Progenitor cell of endocrine pancreas (in vitro differentiated cells): ENCODE measurements around the gene STRIP1. TPM values are rescaled to one million over a fixed set of nuclear protein-coding genes. Genes with fewer than 3 reads are reported as not detected.

Source experiments
- DNase-seq: peaks from one replicate; pipeline ENCODE4 v3.0.0; 2021; ENCODE audit warnings: low spot score; ENCODE audit not compliant: unreplicated experiment
- H3K27ac Mint-ChIP-seq: 2 replicates; pipeline ENCODE4 v1.8.0; 2021; ENCODE audit warnings: mild to moderate bottlenecking, moderate library complexity, mixed read lengths
- H3K27me3 Mint-ChIP-seq: 2 replicates; pipeline ENCODE4 v1.8.0; 2021; ENCODE audit warnings: mixed read lengths
- H3K36me3 Mint-ChIP-seq: 2 replicates; pipeline ENCODE4 v1.8.0; 2022; ENCODE audit warnings: mixed read lengths; ENCODE audit not compliant: insufficient read depth
- H3K4me1 Mint-ChIP-seq: 2 replicates; pipeline ENCODE4 v1.8.0; 2021; ENCODE audit warnings: low read depth, mixed read lengths
- H3K4me3 Mint-ChIP-seq: 2 replicates; pipeline ENCODE4 v1.8.0; 2021; ENCODE audit warnings: low read depth, mild to moderate bottlenecking, moderate library complexity, mixed read lengths
- H3K9me3 Mint-ChIP-seq: 2 replicates; pipeline ENCODE4 v1.8.0; 2021; ENCODE audit warnings: low read depth, mixed read lengths
- CTCF ChIP-seq: fragments of 200-600 bp; sonication (generic); IDR thresholded peaks from one replicate; pipeline ENCODE4 v1.5.0; 2021; ENCODE audit warnings: antibody characterized with exemption, mild to moderate bottlenecking; ENCODE audit not compliant: unreplicated experiment
- total RNA-seq: library from RNA; stranded (reverse); gene quantifications from 2 replicates; pipeline ENCODE4 v1.2.1, GENCODE V29; 2021

Gene STRIP1
- total RNA-seq, 1 donor from 2014 or later: 79.1 TPM

DNA sequence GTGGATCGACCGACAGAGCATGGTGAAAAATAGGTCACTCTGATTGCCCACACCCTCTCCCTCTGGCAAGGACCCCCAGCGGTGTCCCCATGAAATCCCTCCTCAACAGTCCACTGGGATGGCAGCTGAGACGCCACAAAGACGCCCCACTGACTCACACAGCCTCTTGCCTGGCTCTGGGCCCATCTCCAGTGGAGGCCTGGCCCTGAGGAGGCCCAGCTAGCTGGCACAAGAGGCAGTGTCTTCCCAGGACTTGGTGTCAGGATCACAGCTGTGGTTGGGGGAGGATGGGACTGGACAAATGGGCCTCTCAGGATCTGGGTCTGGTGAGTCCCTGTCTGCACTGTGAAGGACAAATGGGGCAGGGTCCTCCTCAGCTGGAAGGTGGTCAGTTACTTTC is 31.4 kb downstream of the STRIP1 start:
- H3K4me1 Mint-ChIP-seq: peaks cover 9% of the 10 kb centered on the region
- H3K4me3 Mint-ChIP-seq: no peak overlapping the region
- H3K27me3 Mint-ChIP-seq: peaks cover 62% of the 10 kb centered on the region
- no peaks in the 10 kb centered on the region for H3K9me3 Mint-ChIP-seq
- peaks cover 10% of the 10 kb centered on the region for H3K36me3 Mint-ChIP-seq
- TF ChIP-seq CTCF: no peak
- no peak overlapping the region for H3K27ac Mint-ChIP-seq
- no peak for DNase-seq

DNA sequence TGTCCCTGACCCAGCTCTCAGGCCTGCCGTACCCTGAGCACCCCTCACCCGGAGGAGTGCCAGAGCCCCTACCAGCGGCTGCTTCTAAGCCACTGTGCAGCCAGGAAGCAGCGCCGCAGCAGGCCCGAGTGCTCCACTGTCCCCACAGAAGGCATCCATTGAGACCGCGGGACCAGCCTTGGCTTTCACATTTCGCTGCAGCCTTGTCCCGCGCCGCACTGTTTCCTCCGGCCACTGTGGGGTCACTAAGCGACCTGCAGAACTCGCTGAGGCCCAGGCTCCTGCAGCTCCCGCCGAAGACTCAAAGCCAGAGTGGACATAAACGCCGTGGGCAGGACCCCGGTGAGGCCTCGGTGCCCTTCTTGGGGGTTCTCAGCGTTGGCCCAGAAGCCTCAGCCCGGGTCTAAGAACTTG is 33.1 kb downstream of the STRIP1 start:
- Mint-ChIP-seq H3K9me3 (no peaks in the 10 kb centered on the region), H3K4me3 (peak overlapping the region; percentile 55), H3K36me3 (peaks cover 2% of the 10 kb centered on the region), H3K4me1 (peaks cover 7% of the 10 kb centered on the region), H3K27ac (peak overlapping the region; percentile 83), H3K27me3 (peaks cover 78% of the 10 kb centered on the region)
- DNase-seq: no peak
- no peak for TF ChIP-seq CTCF

- Mint-ChIP-seq H3K36me3 (peaks cover 2% of the 10 kb centered on the region), H3K9me3 (no peaks in the 10 kb centered on the region), H3K27ac (peak overlapping the region; percentile 83), H3K27me3 (peaks cover 83% of the 10 kb centered on the region), H3K4me3 (peak overlapping the region; percentile 60), H3K4me1 (peaks cover 5% of the 10 kb centered on the region)
- TF ChIP-seq CTCF: no peak
- DNase-seq: no peak
Measured at GRCh38 chr1:110067893-110068645, 33.6 kb downstream of the STRIP1 start.

GRCh38 chr1:110068646-110069403 is 34.4 kb downstream of the STRIP1 start:
- Mint-ChIP-seq H3K36me3 (peaks cover under 1% of the 10 kb centered on the region), H3K27me3 (peaks cover 91% of the 10 kb centered on the region), H3K4me1 (peaks cover 5% of the 10 kb centered on the region), H3K4me3 (peak overlapping the region; percentile 60), H3K9me3 (no peaks in the 10 kb centered on the region), H3K27ac (peak overlapping the region; percentile 70)
- DNase-seq: no peak
- TF ChIP-seq CTCF: no peak

GRCh38 chr1:110069404-110070281 is 35.2 kb downstream of the STRIP1 start:
- Mint-ChIP-seq H3K4me3 (peak overlapping the region; percentile 63), H3K9me3 (no peaks in the 10 kb centered on the region), H3K27me3 (peaks cover 93% of the 10 kb centered on the region), H3K36me3 (no peaks in the 10 kb centered on the region), H3K27ac (no peak overlapping the region), H3K4me1 (peaks cover 5% of the 10 kb centered on the region)
- DNase-seq: no peak
- TF ChIP-seq CTCF: no peak
